Stimulated activated CD4-positive, alpha-beta T cell treated with anti-CD3 and anti-CD28 coated beads, Interleukin-4, amount 100 ng/mL, for 48 hours (primary cell): ENCODE results near the gene KIRREL3.
A peak's percentile ranks its signal among the peaks of the same experiment; 100 is the strongest.
"Not testable (repeated sequence)": the region's sequence is repeated elsewhere in the genome, so short reads cannot be mapped to it uniquely, and the experiment has no call there.

Experiments used
- DNase-seq, 2 donors: peaks; one replicate each; pipeline ENCODE4 v3.0.0-alpha.2; 2020; ENCODE audit warnings: low read depth in 2 of 2

KIRREL3 gene

GRCh38 chr11:126952533-126952932 lies 48.0 kb downstream of the KIRREL3 start:
- not testable (repeated sequence) for DNase-seq

DNA sequence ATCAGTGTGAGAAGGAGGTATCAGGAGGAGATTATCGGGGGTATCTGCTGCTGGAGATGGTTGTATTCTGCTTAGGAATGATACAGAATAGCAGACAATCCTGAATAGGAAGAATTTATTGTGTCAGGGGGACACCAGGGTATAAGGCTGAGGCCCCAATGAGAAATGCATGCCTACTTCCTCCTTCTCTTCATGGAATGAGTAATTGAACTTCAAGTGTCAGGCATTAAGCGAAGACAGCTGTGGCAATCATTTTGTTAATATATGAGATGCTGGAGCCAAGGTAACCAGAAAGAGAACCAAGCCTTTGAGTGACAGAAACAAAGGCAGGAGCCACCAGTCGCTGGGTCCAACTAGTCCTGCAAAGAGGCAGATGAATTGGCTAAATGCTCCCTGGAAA lies 49.1 kb downstream of the KIRREL3 start:
- DNase-seq: no peak

DNA sequence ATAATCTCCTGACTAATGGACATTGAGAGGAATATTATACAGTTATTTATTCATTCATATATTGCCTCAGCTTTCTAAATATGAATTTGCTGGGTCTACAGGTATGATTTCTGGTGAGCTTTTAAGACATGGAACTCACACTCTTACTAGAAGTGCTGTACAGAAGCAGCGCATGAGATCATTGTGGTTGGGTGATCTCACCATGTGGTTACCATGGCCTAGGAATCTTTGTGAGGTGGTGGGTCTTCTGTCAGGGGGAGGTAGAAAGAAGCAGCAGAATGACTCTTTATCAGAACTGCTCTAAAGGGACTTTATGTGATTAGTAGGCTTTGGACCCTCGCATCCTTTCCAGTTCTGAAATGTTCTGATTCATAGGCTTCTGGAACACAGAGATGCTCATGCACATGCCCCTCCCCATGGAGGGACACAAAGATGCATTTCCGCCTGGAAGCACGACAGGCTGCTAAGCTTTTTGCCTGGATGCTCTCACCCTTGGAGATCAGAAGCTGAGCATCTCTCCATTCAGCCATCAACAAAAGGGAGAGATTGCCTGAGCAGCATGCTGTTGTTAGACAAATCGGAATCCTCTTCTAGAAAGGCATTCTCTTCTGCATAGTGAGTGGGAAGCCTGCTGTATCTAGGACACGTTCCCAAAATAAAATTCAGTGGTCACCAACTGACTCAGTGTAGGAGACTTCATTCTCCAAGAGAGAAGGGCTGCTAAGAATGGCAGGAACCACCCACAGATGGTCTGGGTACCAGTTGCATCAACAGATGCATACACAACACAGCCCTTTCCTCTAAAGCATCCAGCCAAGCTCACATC lies 51.3 kb downstream of the KIRREL3 start:
- DNase-seq: no peak

DNA sequence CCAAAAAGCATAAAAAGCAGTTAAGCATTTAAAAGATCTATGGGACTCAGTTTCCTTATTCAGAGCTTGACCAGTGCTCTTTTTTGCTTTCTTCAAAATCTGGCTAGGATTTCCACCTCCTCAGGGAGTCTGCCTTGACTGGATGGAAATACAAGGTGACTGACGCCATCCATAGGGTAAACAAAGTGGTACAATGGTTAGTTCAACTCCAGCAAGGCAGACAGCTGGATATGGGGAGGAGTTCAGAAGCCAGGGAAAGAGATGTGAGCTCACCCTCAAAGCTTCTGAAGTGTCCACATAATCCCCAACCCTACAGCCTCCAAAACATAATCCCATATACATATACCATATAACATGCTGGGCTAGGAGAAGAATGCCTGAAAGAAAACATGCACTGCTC lies 52.0 kb downstream of the KIRREL3 start:
- no peak for DNase-seq

DNA sequence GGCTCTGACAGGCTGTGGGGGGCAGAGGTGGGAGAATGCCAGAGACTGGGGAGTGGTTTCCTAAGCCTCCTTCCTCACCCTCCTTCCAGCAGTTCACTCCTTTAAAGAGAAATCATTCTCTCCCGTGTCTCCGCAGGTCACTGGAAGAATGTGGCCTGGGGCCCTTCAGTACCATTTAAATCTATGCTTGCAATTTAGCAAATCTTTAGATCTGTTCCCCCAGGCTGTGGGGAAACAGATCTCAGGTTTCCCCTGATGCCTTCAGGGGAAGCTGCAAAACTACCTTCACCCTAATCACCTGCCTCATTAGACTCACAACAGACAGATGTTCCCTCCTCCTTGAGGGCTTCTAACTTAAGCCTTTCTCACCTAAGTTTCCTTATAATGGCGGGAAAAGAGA lies 55.3 kb downstream of the KIRREL3 start:
- no peak for DNase-seq

DNA sequence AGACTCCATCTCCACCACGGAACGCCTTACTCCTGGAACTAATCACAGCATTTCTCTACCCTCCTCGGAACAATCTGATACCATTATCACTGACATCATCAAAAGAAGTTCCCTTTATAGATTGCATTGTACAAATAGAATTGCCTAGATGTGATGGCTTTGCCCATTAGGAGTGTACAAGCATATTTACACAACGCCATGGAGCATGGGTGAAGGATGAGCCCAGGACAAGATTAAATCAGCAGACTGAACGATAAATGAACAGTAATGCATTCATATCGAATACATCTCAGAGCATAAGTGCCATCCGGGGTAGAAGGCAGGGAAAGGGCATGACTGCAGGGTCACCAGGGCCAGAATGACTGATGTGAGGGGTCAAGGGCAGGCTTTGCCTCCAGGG lies 57.3 kb downstream of the KIRREL3 start:
- DNase-seq: no peak

GRCh38 chr11:126942146-126942545 lies 58.4 kb downstream of the KIRREL3 start:
- no peak for DNase-seq

DNA sequence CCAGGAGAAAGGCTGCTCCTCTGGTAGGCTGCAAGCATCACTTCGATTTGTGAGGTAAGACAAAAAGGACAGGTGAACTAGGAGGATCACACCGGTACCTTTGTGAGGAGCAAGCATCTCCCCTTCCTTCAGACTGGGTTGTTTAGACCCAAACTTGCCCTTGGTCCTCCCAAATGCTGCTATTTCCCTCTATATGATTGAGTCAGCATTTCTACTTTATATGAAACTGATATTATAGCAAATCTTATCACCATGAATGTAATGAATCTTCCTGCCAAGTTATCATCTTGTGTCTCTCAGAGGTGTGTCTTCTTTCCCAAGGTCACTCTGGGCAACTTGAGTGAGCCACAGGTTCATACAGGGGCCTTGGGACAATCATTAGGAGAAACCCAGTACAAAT lies 61.0 kb downstream of the KIRREL3 start:
- no peak for DNase-seq

- no peak for DNase-seq
These were observed 61.9 kb downstream of the KIRREL3 start for GRCh38 chr11:126938718-126939117.

DNA sequence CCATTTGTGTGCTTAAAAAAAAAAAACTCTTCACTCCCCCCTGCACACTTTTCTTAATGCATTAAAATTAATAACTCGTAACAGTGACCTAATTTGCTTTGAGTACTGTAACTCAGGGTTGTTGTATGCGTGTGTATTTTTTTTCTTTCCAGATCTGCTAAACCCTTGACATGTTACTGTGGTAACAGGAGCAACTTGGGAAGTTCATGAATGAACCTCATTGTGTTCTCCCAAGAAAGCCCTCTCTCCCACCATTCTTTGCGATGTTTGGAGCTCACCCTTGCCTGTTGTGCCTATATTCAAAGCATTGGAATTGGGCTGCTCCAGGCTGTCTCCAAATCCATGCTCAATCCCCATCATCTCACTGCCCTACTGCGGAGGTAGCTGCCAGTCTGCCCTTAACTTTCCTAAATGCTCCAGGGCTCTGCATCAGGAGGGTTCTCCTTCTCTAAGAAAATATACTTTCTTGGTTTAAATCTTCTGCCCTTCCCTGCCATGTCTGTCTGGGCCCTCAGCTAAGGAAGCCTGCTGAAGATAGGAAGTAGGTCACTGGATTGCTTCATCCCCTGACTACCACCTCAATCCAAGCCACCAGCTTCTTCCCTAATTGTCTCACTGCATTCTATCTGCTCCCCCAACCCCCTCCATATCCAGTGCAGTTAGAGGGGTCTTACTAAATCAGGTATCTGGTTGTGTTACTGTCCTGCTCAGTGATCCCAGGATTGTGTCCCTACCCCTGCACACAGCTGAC lies 70.3 kb downstream of the KIRREL3 start:
- no peak for DNase-seq

DNA sequence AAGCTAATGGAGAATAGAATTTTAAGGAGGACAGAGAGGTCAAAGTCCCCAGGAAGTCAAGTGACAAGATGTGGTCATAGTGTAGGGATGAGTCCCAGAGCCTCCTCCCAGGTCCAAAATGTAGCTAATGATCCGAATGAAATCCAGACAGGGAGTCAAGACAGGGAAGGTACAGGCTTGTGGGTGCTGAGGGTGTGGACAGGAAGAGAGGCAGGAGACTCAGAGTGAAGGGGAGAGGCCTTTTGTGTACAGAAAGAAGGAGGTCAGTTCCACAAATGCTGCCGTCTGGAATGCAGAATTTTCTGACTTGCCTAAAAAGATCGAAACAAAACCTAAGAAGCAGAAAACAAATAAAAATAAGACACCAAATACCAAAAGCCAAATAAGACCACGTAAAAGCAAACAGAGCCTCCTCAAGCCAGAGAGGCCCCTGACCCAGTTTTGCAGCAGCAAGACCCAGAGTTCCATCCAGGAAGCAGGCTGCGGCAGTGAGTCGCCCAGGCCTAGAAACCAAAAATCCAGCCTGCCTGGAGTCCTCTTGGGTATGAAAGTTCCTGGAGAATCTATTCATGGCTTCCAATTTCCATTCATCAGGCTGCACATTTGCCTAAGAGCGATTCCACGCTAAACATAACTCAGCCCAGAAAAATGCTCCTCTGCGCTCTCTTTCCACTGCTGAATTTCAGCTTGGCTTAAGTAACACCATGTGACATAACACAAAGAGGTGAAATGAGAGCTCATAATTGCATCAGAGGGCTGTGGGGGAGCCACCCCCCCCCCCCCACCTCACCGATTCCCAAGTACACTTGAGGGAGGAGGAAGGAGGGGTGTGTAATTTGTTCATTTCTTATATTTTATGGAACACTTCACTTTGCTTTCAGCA lies 71.2 kb downstream of the KIRREL3 start:
- no peak for DNase-seq

- DNase-seq: no peak
These were observed 72.9 kb downstream of the KIRREL3 start for GRCh38 chr11:126927623-126928022.

DNA sequence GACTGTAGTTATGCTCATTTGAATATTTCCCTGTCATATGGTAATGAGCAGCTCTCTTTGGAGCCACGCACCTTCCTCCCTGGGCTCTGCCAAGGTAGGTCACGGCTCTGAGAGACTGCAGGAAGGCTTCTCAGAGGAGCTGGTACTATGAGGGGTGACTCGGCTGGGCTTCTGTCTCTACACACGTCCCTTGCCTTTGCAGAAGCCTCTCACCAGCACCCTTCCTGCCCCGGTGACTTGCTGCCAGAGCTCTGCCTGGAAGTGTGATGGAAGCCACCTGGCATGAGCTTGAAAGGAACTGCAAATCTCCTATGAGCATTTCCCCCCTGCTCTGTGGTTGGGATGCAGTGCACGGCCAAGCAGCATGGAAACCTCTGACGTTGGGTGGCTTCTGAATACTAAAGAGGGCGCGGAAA lies 74.2 kb downstream of the KIRREL3 start:
- DNase-seq: no peak

GRCh38 chr11:126925321-126926093 lies 75.1 kb downstream of the KIRREL3 start:
- no peak for DNase-seq

DNA sequence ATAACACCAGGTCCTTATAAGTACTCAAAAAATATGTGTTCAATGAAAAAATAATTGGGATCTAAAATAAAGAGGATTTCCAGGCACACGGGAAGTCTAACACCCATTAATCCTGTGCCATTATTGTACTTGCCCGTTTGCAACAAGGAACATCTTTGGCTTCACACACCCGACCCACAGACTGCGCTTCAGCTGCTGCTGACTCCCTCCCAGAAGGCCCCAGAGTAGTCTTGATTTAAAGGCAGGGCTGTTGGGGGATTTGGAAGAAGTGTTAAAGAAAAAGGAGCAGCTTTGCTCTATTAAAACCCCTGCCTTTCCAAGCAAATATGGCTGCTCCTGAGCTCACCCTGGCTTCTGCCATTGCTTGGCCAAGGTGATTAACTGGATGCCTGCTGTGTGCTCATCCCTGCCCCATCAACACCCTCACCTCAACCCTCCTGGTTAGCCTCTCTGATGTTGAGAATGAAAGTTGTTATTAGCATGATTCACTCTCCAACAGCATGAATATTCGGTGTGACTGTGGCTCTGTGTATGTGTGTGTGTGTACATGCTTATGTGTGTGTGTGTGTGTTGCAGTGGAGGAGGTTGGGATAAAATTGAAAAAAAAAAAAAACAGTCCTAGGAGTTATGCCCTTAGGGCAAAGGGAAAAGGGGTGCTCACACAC lies 76.1 kb downstream of the KIRREL3 start:
- DNase-seq: no peak

- DNase-seq: no peak
These were observed 79.7 kb downstream of the KIRREL3 start for GRCh38 chr11:126920833-126921232.

GRCh38 chr11:126919147-126919823 lies 81.3 kb downstream of the KIRREL3 start:
- no peak for DNase-seq

DNA sequence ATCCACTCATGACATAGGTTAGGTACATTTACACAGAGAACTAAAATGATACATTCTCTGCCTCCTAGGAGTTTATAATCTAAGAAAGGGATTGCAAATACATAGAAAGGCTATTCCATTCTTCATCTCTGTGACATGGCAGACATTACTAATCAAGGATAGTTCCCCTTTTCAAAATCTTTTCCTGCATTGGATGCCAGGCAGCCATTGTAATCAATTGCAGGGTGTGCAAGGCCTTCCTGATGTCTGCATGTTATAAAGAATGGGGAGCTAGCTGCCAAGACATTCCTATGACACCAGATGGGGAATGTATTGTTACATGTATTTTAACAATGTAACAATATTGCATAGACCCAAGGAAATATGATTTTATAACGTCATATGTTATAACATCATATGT lies 82.0 kb downstream of the KIRREL3 start:
- DNase-seq: no peak

DNA sequence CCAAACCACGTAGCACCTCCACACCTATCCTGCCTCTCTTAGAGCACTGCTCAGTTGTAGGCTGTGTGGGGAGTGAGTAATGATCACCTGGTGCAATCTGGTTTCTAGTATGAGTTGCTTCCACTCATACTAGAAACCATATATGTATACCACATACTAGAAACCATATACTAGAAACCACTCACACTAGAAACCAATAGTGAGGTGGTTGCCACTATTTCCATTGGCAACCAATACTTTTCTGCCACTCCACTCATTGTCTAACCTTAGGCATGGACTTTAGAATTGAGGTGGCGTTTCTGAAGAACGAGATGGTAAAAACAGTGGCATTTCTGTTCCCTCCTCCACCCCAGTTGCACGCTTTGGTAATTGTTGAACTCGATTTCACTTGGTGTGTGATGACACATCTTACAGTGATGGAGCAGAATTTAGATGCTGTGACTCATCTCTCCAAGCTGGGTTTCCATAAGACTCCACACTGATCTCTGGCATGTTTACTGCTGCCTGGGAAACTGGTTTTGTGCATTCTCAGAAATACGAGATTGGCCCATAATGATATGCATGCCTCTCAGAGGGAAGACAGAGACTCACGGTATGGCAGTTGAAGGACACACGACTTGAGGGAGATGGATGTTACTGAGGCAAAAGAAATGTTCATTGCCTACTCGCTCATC lies 82.9 kb downstream of the KIRREL3 start:
- DNase-seq: peak in 1 of 2 donors; percentile 8

DNA sequence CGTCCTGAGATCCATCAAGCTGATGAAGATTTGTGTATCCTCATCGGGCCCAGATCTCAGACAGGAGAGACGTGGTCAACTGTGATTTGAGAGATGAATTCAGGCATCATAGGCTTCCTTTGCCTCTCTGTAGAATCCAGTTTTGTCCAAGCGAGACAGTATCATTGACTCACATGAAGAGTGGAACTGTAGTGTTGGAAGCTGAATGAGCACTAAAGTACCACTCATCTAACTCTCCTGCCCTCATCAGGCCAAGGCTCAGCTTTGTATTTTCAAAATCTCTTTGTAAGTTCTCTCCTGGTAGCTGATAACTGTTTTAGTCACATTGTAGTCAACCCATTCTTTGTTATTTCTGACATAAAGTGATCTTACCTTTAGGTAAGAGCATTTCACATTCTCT lies 85.1 kb downstream of the KIRREL3 start:
- DNase-seq: no peak
